ENCODE results near the gene AOPEP. TPM values are rescaled to one million over a fixed set of nuclear protein-coding genes. Genes with fewer than 3 reads are reported as not detected.

AOPEP gene
- total RNA-seq, 1 donor from 2014 or later, result 305 TPM

- Histone ChIP-seq H3K27me3 (no peaks in the 10 kb centered on the region), H3K4me1 (peaks cover 39% of the 10 kb centered on the region), H3K4me3 (no peak overlapping the region), H3K27ac (peak overlapping the region; percentile 51), H3K36me3 (no peaks in the 10 kb centered on the region), H3K9me3 (no peaks in the 10 kb centered on the region)
- TF ChIP-seq POLR2A (IDR thresholded peaks at IDR 0.05) (no peak), POLR2AphosphoS5 (IDR thresholded peaks at IDR 0.05; ENCODE audit: insufficient read depth in 1 of 2, low read depth in 1 of 2) (no peak), CTCF (IDR thresholded peaks at IDR 0.05) (no peak)
- DNase-seq (ENCODE audit: extremely low spot score in 2 of 2), result no peak
- intact Hi-C loops (cut with DNase I), result no loop called here
Observed at GRCh38 chr9:95126739-95127138, 400.2 kb downstream of the AOPEP start.

DNA sequence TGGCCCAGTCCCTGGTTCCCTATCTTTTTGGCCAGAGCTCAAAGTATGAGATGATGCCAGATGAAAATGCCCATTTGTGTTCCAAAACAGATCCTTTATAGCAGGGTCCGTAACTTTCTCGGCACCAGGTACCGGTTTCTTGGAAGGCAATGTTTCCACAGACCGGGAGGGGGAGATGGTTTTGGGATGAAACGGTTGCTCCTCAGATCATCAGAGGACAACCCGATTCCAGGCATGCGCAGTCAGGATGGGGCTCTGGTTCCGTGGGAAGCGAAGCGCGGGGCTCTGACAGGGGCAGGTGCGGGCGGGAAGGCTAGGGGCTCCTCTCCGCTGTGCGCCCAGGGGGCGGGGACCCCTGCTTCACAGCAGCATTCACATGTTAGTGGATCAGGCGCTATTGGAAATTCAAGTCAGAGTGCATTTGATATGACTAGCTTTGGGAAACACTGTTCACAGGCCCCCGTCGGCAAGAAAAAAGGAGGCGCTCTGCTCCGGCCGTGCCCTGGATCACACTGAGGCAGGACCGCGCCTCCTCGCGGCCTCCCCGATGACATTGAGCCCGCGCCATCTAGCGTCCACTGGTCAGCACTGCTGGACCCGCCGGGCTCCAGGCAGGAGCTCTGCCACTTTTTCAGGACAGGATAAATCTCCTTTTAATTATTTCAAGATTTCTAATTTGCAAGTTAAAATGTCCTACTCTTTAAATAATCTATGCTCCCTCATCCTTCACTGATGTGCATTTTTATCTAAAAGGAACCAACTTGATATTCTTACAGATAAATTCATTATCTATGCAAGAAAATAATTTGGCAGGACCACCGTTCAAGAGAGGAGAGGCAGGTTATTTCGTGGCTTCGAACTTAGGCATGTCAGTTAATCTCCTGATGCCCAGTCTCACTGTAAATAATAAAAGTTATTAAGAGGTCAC lies 401.0 kb downstream of the AOPEP start:
- Histone ChIP-seq H3K4me1 (peaks cover 44% of the 10 kb centered on the region), H3K27me3 (no peaks in the 10 kb centered on the region), H3K4me3 (peak overlapping the region; percentile 34 to 41), H3K36me3 (no peaks in the 10 kb centered on the region), H3K9me3 (no peaks in the 10 kb centered on the region), H3K27ac (peak overlapping the region; percentile 51)
- no peak for TF ChIP-seq POLR2A (IDR thresholded peaks at IDR 0.05)
- TF ChIP-seq POLR2AphosphoS5 (IDR thresholded peaks at IDR 0.05; ENCODE audit: insufficient read depth in 1 of 2, low read depth in 1 of 2), result peak; percentile 52 to 74
- peak; percentile 92 to 98 (median 95) for TF ChIP-seq CTCF (IDR thresholded peaks at IDR 0.05)
- intact Hi-C loops (cut with DNase I), result no loop called here
- DNase-seq (ENCODE audit: extremely low spot score in 2 of 2), result no peak

GRCh38 chr9:95128177-95128524 lies 401.7 kb downstream of the AOPEP start:
- Histone ChIP-seq H3K27ac (peak overlapping the region; percentile 53), H3K4me1 (peaks cover 44% of the 10 kb centered on the region), H3K27me3 (no peaks in the 10 kb centered on the region), H3K36me3 (no peaks in the 10 kb centered on the region), H3K9me3 (no peaks in the 10 kb centered on the region), H3K4me3 (no peak overlapping the region)
- DNase-seq (ENCODE audit: extremely low spot score in 2 of 2), result no peak
- no peak for TF ChIP-seq POLR2A (IDR thresholded peaks at IDR 0.05)
- no peak for TF ChIP-seq POLR2AphosphoS5 (IDR thresholded peaks at IDR 0.05; ENCODE audit: insufficient read depth in 1 of 2, low read depth in 1 of 2)
- TF ChIP-seq CTCF (IDR thresholded peaks at IDR 0.05), result no peak
- intact Hi-C loops (cut with DNase I), result no loop called here

- no peak overlapping the region for H3K4me3 ChIP-seq
- no peak for TF ChIP-seq CTCF (IDR thresholded peaks at IDR 0.05)
- TF ChIP-seq POLR2A (IDR thresholded peaks at IDR 0.05), result no peak
- TF ChIP-seq POLR2AphosphoS5 (IDR thresholded peaks at IDR 0.05; ENCODE audit: insufficient read depth in 1 of 2, low read depth in 1 of 2), result no peak
- intact Hi-C loops (cut with DNase I), result no loop called here
Observed at GRCh38 chr9:95129476-95130291, 403.2 kb downstream of the AOPEP start.

More at GRCh38 chr9:95129476-95130291, 403.2 kb downstream of the AOPEP start:
- H3K9me3 ChIP-seq, result no peaks in the 10 kb centered on the region
- peaks cover 38% of the 10 kb centered on the region for H3K4me1 ChIP-seq
- peak overlapping the region; percentile 53 for H3K27ac ChIP-seq
- no peaks in the 10 kb centered on the region for H3K36me3 ChIP-seq
- no peaks in the 10 kb centered on the region for H3K27me3 ChIP-seq
- DNase-seq (ENCODE audit: extremely low spot score in 2 of 2), result peak in 1 of 2 donors; percentile 9
